Smooth muscle cell of the brain vasculature (primary cell): ENCODE results near the gene BICRAL.
"Not testable (repeated sequence)": the region's sequence is repeated elsewhere in the genome, so short reads cannot be mapped to it uniquely, and the experiment has no call there.

ENCODE experiments used
- DNase-seq: peaks from one replicate; pipeline ENCODE4 v3.0.0-alpha.2; 2012; ENCODE audit warnings: low read depth, low spot score

BICRAL gene

GRCh38 chr6:42791706-42792320, 10.0 kb downstream of the BICRAL start:
- DNase-seq: no peak

- no peak for DNase-seq
Measured at GRCh38 chr6:42795651-42796050, 13.8 kb downstream of the BICRAL start.

GRCh38 chr6:42796171-42796570, 14.3 kb downstream of the BICRAL start:
- DNase-seq: no peak

- not testable (repeated sequence) for DNase-seq
Measured at GRCh38 chr6:42797696-42798095, 15.8 kb downstream of the BICRAL start.

GRCh38 chr6:42805297-42805861, 23.5 kb downstream of the BICRAL start:
- no peak for DNase-seq

GRCh38 chr6:42806359-42806758, 24.5 kb downstream of the BICRAL start:
- DNase-seq: not testable (repeated sequence)

GRCh38 chr6:42808492-42809483, 26.9 kb downstream of the BICRAL start:
- DNase-seq: no peak

- no peak for DNase-seq
Measured at GRCh38 chr6:42813074-42813645, 31.3 kb downstream of the BICRAL start.

- DNase-seq: no peak
Measured at GRCh38 chr6:42813906-42814444, 32.1 kb downstream of the BICRAL start.

- DNase-seq: not testable (repeated sequence)
Measured at GRCh38 chr6:42815726-42816125, 33.9 kb downstream of the BICRAL start.

GRCh38 chr6:42817907-42818306, 36.1 kb downstream of the BICRAL start:
- DNase-seq: no peak

- no peak for DNase-seq
Measured at GRCh38 chr6:42818416-42818815, 36.6 kb downstream of the BICRAL start.

- DNase-seq: no peak
Measured at GRCh38 chr6:42818878-42819277, 37.0 kb downstream of the BICRAL start.

GRCh38 chr6:42819803-42820511, 38.1 kb downstream of the BICRAL start:
- no peak for DNase-seq

GRCh38 chr6:42820512-42821340, 38.9 kb downstream of the BICRAL start:
- DNase-seq: no peak

GRCh38 chr6:42821341-42821668, 39.5 kb downstream of the BICRAL start:
- no peak for DNase-seq

GRCh38 chr6:42821846-42822245, 40.0 kb downstream of the BICRAL start:
- no peak for DNase-seq

- no peak for DNase-seq
Measured at GRCh38 chr6:42829561-42830092, 47.8 kb downstream of the BICRAL start.

GRCh38 chr6:42831237-42831636, 49.4 kb downstream of the BICRAL start:
- no peak for DNase-seq

- no peak for DNase-seq
Measured at GRCh38 chr6:42834056-42834455, 52.2 kb downstream of the BICRAL start.
